HepG2 (cell line): ENCODE results near the gene PPARA. TPM values are rescaled to one million over a fixed set of nuclear protein-coding genes. Genes with fewer than 3 reads are reported as not detected.

Experiments used
- ATAC-seq: fragments of 200-7000 bp; cut with Tn5 transposase; 3 replicates; pipeline ENCODE4 v1.9.1; 2020; ENCODE audit warnings: mild to moderate bottlenecking, moderate library complexity
- BruUV-seq: library from RNA; stranded (reverse); fragments of 400-500 nt; replicated peaks from 2 replicates; lab custom pipeline; 2021; lab: Mats Ljungman, UMichigan
- CTCF ChIA-PET: fragments of 300-600 bp; formaldehyde crosslinking; extraction: SDS; loops from one replicate; lab custom pipeline; 2021; ENCODE audit warnings: low total read pairs, inconsistent platforms, low intra/inter-chr PET ratio; lab: Yijun Ruan, JAX
- POLR2A ChIA-PET: fragments of 350-600 bp; sonication (Branson Sonifier 250); formaldehyde crosslinking; loops from one replicate; lab custom pipeline; 2020; ENCODE audit warnings: antibody characterized with exemption, inconsistent platforms; lab: Yijun Ruan, JAX
- DNase-seq: peaks from one replicate; pipeline ENCODE4 v3.0.0-alpha.2; 2015; ENCODE audit warnings: low spot score
- FAIRE-seq: peaks from 3 replicates; lab custom pipeline; 2011; peaks lifted over from hg19 to GRCh38; lab: Jason Lieb, UNC
- H2AFZ ChIP-seq: one replicate; pipeline ENCODE4 v1.6.1; 2011; ENCODE audit warnings: low read length, inconsistent platforms
- H3K27ac ChIP-seq: fragments of 300-600 bp; 3 replicates; pipeline ENCODE4 v1.8.0; 2011; ENCODE audit warnings: mixed run types, mild to moderate bottlenecking, mixed read lengths, low read length, inconsistent platforms; ENCODE audit not compliant: insufficient read depth; ENCODE audit errors: extremely low read length
- H3K27me3 ChIP-seq, 2 experiments: fragments of 200-600 bp in 1 of 2; 2 replicates in 1 of 2; 3 replicates in 1 of 2; pipeline versions ENCODE4 v1.6.0 to v1.8.0; 2011; ENCODE audit warnings: low read length in 2 of 2, mild to moderate bottlenecking in 2 of 2, moderate library complexity in 2 of 2, inconsistent platforms in 1 of 2; ENCODE audit not compliant: insufficient read depth in 2 of 2, control insufficient read depth in 1 of 2
- H3K36me3 ChIP-seq, 2 experiments: fragments of 200-600 bp in 1 of 2; replicated peaks in 1 of 2; 2 replicates in 1 of 2; 3 replicates in 1 of 2; pipeline versions ENCODE4 v1.5.1 to v1.8.0; 2011; ENCODE audit warnings: low read length in 2 of 2, inconsistent platforms in 1 of 2; ENCODE audit not compliant: insufficient read depth in 2 of 2, control insufficient read depth in 1 of 2
- H3K4me1 ChIP-seq: 2 replicates; pipeline ENCODE4 v1.5.1; 2012; ENCODE audit warnings: low read length, inconsistent platforms; ENCODE audit not compliant: insufficient read depth
- H3K4me2 ChIP-seq: 2 replicates; pipeline ENCODE4 v1.6.0; 2011; ENCODE audit warnings: low read depth, low read length, inconsistent platforms
- H3K4me3 ChIP-seq, 3 experiments: fragments of 200-600 bp in 1 of 3; sonication (generic), shearing (Covaris generic) in 1 of 3; replicated peaks in 1 of 3; 2 replicates each; pipeline ENCODE4 v1.5.1; 2011 to 2016; ENCODE audit warnings: low read length in 3 of 3, inconsistent platforms in 2 of 3, low read depth in 2 of 3, mild to moderate bottlenecking in 2 of 3, control low read depth in 1 of 3, mixed read lengths in 1 of 3; ENCODE audit not compliant: insufficient read depth in 1 of 3
- H3K79me2 ChIP-seq: one replicate; pipeline ENCODE4 v1.6.1; 2011; ENCODE audit warnings: low read length, inconsistent platforms; ENCODE audit not compliant: insufficient read depth
- H3K9ac ChIP-seq: 2 replicates; pipeline ENCODE4 v1.6.0; 2011; ENCODE audit warnings: mild to moderate bottlenecking, low read depth, low read length, inconsistent platforms; ENCODE audit not compliant: insufficient read depth
- H3K9me3 ChIP-seq: 2 replicates; pipeline ENCODE4 v1.5.1; 2012; ENCODE audit warnings: mild to moderate bottlenecking, low read length
- H4K20me1 ChIP-seq: 2 replicates; pipeline ENCODE4 v1.6.0; 2011; ENCODE audit warnings: inconsistent platforms, mild to moderate bottlenecking, low read length, moderate library complexity; ENCODE audit not compliant: insufficient read depth
- FOXO4 ChIP-seq: sonication (generic); formaldehyde crosslinking; conservative IDR thresholded peaks from 2 replicates; pipeline ENCODE4 v1.8.1; 2023; ENCODE audit warnings: missing genetic modification reagents
- ZNF556 ChIP-seq: sonication (generic); formaldehyde crosslinking; IDR thresholded peaks from 2 replicates; pipeline ENCODE4 v1.4.0; 2020; ENCODE audit warnings: mild to moderate bottlenecking, missing genetic modification reagents, borderline replicate concordance
- ZNF703 ChIP-seq: sonication (generic); formaldehyde crosslinking; IDR thresholded peaks from 2 replicates; pipeline ENCODE4 v1.5.1; 2020; ENCODE audit warnings: missing genetic modification reagents, mild to moderate bottlenecking, moderate library complexity, borderline replicate concordance
- WGBS: methylation state at CpG from one replicate; pipeline ENCODE4 v1.1.6; 2017; ENCODE audit warnings: low lambda C conversion rate; 5-methylcytosine and 5-hydroxymethylcytosine counted together
- in situ Hi-C: cut with HindIII; loops from 2 replicates; pipeline ENCODE4 v1.10.0; 2017; ENCODE audit warnings: low pct_unique_long_range_greater_than_20kb; ENCODE audit not compliant: extremely low pct_ligation_motif_present
- intact Hi-C: fragments of 100-400 bp; cut with micrococcal nuclease; formaldehyde crosslinking; loops from one replicate; pipeline ENCODE4 v1.10.0; 2022; ENCODE audit not compliant: unreplicated experiment
- polyA plus RNA-seq, 8 experiments: library from polyadenylated mRNA; depleted of rRNA in 3 of 8; stranded (reverse) in 7 of 8; unstranded in 1 of 8; fragments of >200 nt; fragmentation: Illumina TruSeq in 4 of 8; extraction: Trizol in 4 of 8; gene quantifications; 2 replicates each; pipeline versions ENCODE4 v1.2.1 to v1.2.3, GENCODE V29; 2011 to 2016; ENCODE audit warnings: low read depth in 4 of 8, missing spikeins in 1 of 8, mixed read lengths in 1 of 8; ENCODE audit not compliant: insufficient read depth in 1 of 8
- total RNA-seq, 5 experiments: library from RNA; depleted of rRNA; stranded (reverse); fragments of >200 nt; fragmentation: Illumina TruSeq; extraction: Trizol; gene quantifications; 2 replicates each; pipeline ENCODE4 v1.2.3, GENCODE V29; 2016; ENCODE audit warnings: low read depth in 1 of 5
- TF ChIP-seq, protein P1 (sequence below): sonication (generic); formaldehyde crosslinking; IDR thresholded peaks from 2 replicates; pipeline ENCODE4 v1.4.0; 2020; ENCODE audit warnings: missing genetic modification reagents

Gene PPARA
- total and polyA plus RNA-seq, 2 of the 13 experiments (the other 11 are each of a cell fraction or from before 2014, with no cell fraction given): 18.2 to 24.7 TPM

GRCh38 chr22:46140989-46141928 is 9.1 kb upstream of the PPARA start:
- Histone ChIP-seq H3K4me1 (peaks cover 65% of the 10 kb centered on the region), H2AFZ (no peak overlapping the region), H3K4me2 (no peak overlapping the region), H3K4me3 (no peak overlapping the region), H3K79me2 (no peaks in the 10 kb centered on the region), H3K27ac (no peak overlapping the region), H3K27me3 (no peaks in the 10 kb centered on the region; a peak in 1 of 5 replicates), H4K20me1 (no peaks in the 10 kb centered on the region), H3K36me3 (no peaks in the 10 kb centered on the region), H3K9ac (no peak overlapping the region), H3K9me3 (no peaks in the 10 kb centered on the region)
- FAIRE-seq (no peak), ATAC-seq (no peak), DNase-seq (no peak)
- intact Hi-C loops: no loop called here
- in situ Hi-C loops: loop anchor here (25.0 kb wide), 1 partner anchor 396 kb away; the partner anchor contains the start of gene CELSR1
- no TSS peak for BruUV-seq
- ChIA-PET CTCF (no interaction called here), POLR2A (interaction anchor here (1.2 kb wide), 1 partner anchor 8 kb away, joined by 3 read pairs; no protein-coding TSS in a partner anchor)
- TF ChIP-seq FOXO4 (CRISPR knock-in tag) (0 out of 2 replicates have a peak, but pooled peaks have one; percentile 31), ZNF556 (CRISPR knock-in tag) (no peak), ZNF703 (CRISPR knock-in tag) (no peak)
- TF ChIP-seq, protein P1, sequence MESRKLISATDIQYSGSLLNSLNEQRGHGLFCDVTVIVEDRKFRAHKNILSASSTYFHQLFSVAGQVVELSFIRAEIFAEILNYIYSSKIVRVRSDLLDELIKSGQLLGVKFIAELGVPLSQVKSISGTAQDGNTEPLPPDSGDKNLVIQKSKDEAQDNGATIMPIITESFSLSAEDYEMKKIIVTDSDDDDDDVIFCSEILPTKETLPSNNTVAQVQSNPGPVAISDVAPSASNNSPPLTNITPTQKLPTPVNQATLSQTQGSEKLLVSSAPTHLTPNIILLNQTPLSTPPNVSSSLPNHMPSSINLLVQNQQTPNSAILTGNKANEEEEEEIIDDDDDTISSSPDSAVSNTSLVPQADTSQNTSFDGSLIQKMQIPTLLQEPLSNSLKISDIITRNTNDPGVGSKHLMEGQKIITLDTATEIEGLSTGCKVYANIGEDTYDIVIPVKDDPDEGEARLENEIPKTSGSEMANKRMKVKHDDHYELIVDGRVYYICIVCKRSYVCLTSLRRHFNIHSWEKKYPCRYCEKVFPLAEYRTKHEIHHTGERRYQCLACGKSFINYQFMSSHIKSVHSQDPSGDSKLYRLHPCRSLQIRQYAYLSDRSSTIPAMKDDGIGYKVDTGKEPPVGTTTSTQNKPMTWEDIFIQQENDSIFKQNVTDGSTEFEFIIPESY: peak; percentile 45; the same call in 1 of the 2 replicates
- WGBS: 79% methylated on average over 16 of the region's 16 CpGs
